HCEC 1CT (cell line): Measurements from ENCODE around the gene PATL2.
"Not testable (repeated sequence)": the region's sequence is repeated elsewhere in the genome, so short reads cannot be mapped to it uniquely, and the experiment has no call there.

Experiments
- DNase-seq: peaks from one replicate; pipeline ENCODE4 v3.0.0-alpha.2; 2017

The PATL2 gene

DNA sequence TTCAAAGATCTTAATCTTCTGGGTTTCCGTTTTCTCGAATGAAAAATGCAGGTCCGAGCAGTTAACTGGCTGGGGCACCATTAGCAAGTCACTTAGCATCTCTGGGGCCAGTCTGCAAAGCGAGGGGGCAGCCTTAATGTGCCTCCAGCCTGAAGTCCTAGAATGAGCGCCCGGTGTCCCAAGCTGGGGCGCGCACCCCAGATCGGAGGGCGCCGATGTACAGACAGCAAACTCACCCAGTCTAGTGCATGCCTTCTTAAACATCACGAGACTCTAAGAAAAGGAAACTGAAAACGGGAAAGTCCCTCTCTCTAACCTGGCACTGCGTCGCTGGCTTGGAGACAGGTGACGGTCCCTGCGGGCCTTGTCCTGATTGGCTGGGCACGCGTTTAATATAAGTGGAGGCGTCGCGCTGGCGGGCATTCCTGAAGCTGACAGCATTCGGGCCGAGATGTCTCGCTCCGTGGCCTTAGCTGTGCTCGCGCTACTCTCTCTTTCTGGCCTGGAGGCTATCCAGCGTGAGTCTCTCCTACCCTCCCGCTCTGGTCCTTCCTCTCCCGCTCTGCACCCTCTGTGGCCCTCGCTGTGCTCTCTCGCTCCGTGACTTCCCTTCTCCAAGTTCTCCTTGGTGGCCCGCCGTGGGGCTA, at the start of gene PATL2, which contains the start of gene B2M:
Gene PATL2 (minus strand): TSS at position 228 of the 647 bp plus-strand sequence. CDS start 34,833 bp downstream, outside the sequence.
Gene B2M (plus strand): TSS at position 422 of the 647 bp plus-strand sequence. CDS start 30 bp downstream, at position 452.
- peak; percentile 96 for DNase-seq

DNA sequence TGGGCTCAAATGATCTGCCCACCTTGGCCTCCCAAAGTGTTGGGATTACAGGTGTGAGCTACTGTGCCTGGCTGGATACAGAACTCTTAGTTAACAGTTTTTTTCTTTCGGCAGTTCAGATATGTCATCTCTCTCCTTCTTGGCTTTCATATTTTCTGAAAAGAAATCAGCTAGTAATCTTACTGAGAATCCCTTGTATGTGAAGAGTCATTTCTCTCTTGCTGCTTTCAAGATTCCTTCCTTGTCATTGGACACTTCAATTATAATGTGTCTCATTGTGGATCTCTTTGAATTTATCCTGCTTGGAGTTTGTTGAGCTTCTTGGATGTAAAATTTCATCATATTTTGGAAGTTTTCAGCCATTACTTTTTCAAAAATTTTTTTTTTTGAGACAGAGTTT, 42.2 kb upstream of the PATL2 start:
- DNase-seq: no peak

DNA sequence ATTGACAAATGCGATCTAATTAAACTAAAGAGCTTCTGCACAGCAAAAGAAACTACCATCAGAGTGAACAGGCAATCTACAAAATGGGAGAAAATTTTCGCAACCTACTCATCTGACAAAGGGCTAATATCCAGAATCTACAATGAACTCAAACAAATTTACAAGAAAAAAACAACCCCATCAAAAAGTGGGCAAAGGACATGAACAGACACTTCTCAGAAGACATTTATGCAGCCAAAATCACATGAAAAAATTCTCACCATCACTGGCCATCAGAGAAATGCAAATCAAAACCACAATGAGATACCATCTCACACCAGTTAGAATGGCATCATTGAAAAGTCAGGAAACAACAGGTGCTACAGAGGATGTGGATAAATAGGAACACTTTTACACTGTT, 32.3 kb upstream of the PATL2 start:
- DNase-seq: not testable (repeated sequence)

DNA sequence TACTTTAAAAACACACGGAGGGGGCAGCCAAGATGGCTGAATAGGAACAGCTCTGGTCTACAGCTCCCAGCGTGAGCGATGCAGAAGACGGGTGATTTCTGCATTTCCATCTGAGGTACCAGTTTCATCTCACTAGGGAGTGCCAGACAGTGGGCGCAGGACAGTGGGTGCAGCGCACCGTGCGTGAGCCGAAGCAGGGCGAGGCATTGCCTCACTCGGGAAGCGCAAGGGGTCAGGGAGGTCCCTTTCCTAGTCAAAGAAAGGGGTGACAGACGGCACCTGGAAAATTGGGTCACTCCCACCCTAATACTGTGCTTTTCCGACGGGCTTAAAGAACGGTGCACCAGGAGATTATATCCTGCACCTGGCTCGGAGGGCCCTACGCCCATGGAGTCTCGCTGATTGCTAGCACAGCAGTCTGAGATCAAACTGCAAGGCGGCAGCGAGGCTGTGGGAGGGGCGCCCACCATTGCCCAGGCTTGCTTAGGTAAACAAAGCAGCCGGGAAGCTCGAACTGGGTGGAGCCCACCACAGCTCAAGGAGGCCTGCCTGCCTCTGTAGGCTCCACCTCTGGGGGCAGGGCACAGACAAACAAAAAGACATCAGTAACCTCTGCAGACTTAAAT, 28.2 kb upstream of the PATL2 start:
- not testable (repeated sequence) for DNase-seq

DNA sequence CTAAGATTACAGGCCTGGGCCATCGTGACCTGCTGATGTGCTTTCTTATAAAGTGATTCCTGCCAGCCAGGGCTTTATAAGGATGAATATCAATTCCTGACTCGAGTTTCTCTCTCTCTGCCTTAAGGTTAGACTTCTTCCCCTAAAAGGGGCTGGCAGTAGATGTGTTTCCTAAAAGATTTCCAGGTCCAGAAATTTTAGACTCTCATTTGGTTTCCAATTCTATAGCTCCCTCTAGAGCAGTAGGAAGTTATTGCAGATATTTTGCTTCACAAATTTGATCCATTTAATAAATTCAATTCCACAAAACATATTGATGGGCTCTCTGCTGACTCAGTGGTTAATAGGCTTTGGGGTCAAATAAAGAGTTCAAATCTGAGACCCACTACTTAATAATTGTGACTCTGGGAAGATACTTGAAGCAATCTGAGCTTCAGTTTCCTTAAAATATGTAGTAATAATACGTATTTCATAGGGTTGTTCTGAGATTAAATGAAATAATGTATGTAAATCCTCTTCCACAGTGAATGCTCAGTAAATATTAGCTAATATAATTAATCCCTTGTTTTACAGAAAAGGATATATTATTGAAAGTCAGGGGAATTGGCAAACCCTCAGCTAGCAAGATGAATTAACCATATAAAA, 27.3 kb upstream of the PATL2 start:
- DNase-seq: peak; percentile 48

DNA sequence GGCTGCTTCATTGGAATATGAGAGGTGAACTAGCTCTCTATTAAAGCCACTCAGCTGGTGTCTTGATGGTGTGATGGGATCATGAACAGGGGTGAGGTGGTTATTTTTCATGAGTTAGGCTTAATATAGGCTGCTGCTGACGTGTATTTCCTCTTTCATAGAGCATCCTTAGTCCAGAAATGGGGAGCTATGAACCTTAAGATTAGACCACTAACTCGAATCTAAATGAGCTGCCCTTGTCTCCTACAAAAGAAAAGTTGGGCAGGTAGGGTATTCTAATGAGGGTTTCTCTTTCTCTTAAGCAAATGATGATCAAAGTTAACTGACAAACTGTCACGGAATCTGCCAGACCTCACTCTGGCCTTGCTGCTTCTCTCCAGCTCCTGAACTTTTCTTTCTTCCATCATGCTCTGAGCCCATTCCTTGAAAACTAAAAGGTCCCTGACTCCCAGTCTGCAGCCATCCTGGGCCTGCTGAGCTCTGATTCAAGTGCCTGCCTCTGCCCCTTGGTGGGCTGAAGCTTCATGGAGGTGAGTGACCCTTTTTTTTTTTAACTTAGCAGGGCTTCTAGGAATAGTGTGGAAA, 25.1 kb upstream of the PATL2 start, which contains the start of gene TRIM69:
Gene TRIM69 (plus strand): TSS at position 348 of the 585 bp plus-strand sequence. CDS start 177 bp downstream, at position 525.
- no peak for DNase-seq

DNA sequence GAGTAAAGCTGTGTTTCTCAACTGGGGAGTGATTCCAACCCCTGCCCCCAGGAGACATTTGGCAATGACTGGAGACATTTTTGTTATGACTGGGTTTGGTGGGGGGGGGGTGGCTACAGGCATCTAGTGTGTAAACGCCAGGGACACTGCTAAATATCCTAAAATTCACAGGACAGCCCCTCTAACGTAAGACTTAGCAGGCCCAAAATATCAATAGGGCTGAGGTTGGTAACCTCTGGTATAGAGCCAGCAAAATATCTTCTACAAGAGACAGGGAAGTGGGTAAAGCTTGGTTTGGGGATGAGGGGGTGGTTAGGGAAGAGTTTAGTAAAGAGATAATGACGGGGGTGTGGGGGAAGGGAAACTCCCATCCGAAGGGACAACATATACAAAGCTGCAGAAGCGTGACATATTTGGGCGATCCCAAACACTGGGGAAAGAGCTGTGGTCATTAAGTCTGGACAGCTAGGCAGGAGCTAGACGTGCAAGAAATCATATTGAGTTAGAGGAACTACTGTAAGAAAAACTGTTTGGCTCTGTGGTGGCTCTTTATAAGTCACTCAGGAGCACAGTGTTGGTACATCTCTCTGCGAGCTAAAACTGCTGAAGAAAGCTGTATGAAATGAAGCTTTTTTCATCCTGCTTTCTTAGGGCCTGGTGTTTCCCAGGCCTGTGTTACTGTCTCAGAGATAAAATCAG, 24.5 kb upstream of the PATL2 start:
- peak; percentile 10 for DNase-seq

DNA sequence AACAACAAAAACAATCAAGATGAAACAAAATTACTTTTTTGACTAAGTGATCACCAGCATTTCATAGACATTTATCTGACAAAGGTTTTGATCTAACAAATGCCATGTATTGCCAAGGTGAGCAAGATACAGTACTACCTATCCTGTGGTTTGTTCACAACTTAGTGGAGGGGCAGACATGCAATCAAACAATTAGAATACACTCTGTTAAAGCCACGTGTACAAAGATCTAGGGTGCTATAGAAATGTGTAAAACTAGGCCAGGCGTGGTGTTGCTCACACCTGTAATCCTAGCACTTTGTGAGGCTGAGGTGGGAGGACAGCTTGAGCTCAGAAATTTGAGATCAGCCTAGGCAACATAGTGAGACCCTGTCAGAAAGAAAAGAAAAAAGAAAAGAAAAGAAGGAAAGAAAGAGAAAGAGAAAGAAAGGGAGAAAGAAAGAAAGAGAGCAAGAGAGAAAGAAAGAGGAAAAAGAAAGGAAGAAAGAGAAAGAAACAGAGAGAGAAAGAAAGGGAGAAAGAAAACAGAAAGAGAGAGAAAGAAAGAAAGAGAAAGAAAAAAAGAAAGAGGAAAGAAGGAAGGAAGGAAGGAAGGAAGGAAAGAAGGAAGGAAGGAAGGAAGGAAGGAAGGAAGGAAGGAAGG, 23.8 kb upstream of the PATL2 start:
- no peak for DNase-seq

DNA sequence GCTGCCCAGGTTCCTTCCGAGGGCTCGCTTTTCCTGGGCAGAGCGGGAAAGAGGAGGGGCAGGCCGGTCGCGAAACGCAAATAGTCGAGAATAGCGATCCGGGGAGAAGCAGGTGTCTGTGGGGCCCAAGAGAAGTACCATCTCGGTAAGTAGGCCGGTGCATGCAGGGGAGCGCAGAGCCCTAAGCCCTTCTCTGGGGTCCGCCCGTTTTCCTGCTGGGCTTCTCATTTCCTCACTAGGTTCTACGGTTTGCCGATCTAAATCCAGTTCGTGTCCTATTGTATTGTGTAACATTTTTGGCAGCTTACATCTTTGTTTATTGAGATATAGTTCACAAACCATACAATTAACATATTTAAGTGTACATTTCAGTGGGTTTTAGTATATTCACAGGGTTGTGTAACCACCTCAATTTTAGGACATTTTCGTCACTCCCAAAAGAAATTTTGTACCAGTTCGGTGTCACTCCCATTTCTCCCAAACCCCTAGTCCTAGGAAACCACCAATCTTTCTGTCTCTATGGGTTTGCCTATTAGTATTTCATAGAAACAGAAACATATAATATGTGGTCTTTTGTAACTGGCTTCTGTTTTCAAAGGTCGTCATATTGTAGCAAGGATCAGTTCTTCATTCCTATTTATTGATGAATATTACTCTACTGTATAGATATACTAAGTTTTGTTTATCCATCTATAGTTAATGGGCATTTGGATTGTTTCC, 18.4 kb upstream of the PATL2 start:
- peak; percentile 23 for DNase-seq

DNA sequence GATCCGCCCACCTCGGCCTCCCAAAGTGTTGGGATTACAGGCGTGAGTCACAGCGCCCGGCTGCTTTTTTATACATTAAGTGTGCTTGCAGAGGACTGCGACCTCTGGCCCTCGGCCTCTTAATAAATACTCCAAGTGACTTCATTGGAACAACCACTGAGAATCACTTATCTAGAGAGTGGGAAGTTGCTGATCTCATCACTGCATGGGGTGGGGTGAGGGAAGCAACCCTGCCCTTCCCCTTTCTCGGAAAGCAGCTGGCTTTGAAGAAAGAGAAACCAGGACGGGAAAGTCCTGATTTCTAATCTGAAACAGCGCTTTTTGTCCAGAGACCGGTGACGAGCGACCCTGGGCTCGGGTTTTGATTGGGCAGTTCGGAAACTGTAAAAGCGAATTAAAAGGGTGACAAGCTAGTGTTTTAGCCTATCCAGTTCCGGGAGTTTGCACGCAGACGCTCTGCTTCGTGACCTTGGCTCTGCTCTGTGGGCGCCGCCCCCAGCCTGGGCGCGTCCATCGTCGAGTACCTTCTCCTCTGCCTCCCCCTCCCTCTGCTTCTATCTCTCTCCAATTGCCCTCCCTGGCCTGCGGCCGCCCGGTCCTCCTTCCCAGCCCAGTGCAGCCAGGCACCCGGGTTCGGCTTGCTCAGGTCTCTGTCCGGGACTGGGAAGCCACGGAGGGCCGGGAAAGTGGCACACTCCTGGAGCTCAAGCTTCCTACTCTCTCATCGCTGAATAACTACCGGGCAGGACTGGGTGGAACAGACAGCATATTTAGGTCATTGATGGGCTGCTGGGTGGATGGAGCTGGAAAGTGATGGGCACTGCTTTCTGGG, 17.7 kb upstream of the PATL2 start:
- peak; percentile 98 for DNase-seq

DNA sequence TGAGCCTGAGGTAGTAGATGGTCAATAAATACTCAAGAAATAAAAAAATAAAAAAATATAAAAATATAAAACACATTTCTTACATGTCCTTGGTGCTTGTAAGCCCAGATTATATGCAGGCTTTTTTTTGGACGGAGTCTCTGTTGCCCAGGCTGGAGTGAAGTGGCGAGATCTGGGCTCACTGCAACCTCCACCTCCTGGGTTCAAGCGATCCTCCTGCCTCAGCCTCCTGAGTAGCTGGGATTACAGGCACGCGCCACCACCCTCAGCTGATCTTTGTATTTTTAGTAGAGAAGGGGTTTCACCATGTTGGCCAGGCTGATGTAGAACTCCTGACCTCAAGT, 17.1 kb upstream of the PATL2 start:
- not testable (repeated sequence) for DNase-seq

DNA sequence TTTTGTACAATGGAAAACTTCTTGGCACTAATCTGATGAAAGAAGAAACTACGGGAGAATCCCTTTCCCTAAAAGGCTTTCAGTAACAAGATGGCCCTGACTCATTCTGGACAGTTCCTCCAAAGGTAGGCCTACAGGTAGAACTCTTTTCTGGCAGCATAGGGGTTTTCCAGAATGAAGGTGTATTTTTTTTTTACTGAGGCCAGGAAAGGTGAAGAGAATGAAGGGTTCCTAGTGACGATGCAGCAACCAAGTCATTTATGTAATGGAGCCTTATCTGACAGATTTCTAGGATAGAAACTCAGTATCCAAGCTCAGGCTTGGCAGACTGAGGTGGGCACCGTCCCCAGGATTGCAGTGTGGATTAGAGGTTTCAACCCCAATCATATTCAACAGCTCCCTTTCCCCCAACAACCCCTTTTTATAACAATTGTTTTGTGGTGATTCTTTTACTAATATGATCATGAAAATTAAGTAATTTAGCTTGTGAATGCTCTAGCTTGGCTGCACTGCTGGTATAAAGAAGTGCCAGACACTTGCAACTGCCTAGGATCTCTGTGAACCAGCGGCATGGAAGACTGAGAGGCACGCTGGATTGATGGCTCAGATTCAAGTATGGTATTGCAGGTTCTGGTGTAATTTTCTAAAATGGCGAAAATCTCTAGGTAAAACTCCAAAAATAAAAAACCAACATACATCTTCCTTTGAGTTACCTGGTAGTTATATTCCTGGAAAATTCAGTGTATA, 16.5 kb upstream of the PATL2 start:
- no peak for DNase-seq

DNA sequence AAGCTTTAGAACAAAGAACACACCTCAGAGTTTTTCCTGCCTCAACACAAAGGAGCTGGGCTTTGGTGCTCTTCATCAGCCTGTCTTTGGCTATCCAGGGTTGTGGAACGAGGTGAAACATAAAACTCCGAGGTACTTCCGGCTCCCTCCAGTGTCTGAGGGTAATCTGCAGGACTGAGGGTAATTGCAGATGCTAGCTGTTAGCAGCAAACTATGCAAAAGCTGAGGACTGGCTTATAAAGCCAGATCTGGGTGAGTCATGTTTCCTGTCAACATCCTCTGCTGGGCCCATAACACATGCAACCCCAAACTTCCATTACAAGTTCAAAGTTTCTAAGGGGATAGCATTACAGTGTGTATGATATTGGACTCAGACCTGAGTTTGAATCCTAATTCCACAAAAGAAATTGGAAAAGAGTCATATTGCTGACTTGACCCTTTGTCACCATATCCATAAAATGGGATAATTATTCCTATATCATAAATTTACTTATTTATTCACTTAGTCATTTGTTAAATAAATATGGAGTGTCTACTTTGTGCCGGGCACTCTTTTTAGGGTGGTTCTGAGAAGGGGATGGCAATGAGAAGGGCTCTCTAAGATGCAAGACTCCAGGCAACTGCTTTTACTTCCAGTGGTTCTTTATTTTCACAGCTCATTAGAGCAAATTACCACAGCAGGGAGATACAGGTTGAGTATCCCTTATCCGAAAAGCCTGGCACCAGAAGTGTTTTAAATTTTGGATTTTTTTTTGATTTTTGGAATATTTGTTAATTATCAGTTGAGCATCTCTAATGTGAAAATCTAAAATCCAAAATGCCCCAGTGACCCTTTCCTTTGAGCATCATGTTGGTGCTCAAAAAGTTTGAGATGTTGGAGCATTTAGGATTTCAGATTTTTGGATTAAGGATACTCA, 15.7 kb upstream of the PATL2 start:
- DNase-seq: peak; percentile 95

DNA sequence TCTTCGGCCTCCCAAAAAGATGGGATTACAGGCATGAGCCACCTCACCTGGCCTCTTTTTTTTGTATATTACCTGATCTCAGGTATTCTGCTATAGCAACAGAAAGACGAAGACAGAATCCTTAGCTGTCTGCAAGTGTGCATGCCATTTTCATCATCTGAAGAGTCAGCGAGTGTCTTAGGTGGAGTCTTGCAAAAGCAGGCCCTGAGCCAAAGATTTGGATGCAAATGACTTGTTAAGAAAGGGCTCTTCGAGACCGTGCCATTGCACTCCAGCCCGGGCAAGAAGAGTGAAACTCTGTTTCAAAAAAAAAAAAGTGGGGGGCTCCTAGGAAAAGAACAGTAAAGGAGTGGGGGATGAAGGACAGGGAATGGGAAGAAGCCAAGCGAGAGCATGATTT, 15.0 kb upstream of the PATL2 start:
- no peak for DNase-seq

DNA sequence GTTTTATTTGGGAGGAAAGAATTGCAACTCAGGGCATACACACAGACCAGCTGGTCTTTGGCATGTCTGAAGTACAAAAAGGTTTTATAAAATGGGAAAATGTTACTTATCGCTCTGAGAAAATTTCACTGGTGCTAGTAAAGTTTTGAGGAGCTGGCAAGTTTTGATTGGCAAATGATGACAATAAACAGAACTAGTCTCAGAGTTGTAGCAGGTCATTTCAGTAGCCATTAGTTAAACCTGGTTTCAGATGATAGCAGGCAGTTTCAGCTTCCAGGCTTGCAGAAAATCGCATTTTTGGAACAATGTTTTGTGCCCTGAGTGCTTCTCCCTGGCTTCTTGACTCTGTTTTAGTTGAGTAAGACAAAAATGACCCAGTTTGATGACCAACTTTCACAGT, 10.9 kb upstream of the PATL2 start:
- DNase-seq: no peak

DNA sequence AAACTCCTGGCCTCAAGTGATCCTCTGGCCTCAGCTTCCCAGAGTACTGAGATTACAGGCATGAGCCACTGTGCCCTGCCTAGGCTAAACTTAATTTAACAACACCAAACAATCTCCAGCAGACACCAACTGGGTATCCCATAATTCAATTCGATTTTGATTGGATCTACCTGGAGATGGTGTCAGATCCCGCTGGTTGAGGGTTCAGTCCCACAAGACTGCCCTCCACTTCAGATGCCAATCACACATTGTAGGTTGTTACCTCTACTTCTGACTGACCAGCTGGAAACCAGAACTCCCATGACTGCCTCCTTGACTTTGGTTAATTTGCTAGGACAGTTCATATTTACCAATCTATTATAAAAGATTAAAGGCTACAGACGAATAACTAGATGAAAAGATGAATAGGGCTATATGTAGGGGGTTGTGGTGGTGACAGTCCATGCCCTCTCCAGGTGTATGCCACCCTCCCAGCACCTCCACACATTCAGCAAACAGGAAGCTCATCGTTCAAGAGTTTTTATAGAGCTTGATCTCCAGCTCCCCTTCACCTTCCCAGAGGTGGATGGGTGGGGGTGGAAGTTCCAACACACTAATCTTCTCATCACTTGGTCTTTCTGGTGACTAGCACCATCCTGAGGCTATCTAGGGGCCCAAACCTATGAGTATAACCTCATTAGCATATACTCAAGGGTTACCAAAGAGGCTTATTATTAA, 9.5 kb upstream of the PATL2 start:
- no peak for DNase-seq

DNA sequence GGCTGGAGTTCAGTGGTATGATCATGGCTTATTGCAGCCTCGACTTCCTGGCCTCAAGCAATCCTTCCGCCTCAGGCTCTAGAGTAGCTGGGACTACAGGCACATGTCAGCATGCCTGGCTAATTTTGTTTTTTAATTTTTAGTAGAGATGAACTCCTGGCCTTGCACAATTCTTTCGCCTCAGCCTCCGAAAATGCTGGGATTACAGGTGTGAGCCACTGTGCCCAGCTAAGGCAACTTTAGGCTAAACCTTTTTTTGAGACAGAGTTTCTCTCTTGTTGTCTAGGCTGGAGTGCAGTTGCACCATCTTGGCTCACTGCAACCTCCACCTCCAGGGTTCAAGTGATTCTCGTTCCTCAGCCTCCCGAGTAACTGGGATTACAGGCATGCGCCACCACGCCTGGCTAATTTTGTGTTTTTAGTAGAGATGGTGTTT, 8.9 kb upstream of the PATL2 start:
- DNase-seq: not testable (repeated sequence)

DNA sequence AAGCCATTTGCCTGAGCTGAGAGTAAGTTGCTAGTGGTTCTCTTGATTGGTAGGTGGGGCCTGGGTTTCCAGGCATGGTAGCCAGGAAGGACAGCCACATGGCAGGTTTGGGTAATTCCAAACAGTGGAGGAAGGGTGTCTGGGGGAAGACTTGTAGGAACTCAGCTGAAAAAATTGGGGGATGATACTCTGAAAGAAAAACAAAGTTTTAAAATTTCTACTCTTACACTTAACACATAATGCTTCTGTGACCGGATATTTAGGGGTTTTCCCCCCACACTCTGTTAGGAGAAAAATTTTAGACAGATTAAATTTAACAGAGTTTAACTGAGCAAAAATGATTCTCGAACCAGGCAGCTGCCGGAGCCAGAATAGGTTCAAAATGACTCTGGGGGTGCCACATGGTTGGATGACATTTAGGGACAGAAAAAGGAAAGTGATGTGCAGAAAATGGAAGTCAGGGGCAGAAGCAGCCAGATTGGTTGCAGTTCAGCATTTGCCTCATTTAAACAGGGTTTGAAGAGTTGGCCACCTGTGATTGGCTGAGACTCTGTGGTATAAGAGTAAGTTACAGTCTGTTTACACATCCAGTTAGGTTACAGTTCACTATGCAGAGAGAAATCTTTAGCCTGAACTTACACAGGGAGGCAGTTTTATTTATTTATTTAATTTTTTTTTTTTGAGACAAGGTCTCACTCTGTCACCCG, 8.3 kb upstream of the PATL2 start:
- no peak for DNase-seq
